Upper lobe of left lung (tissue), 4 donors: ENCODE measurements around the gene PHKB.

Source experiments
- EP300 ChIP-seq, 4 donors: sonication (generic); formaldehyde crosslinking; IDR thresholded peaks; one replicate each; pipeline ENCODE4 v1.5.1; 2017; ENCODE audit warnings: antibody characterized with exemption in 4 of 4, control low read depth in 2 of 4
- POLR2A ChIP-seq, 4 donors: fragments of 450-650 bp; IDR thresholded peaks; one replicate each; pipeline ENCODE4 v1.5.1; 2016 to 2017; ENCODE audit warnings: antibody characterized with exemption in 4 of 4, mild to moderate bottlenecking in 2 of 4
- TF ChIP-seq, protein P1 (sequence below), 6 experiments: fragments of 450-650 bp in 4 of 6; fragments of 200-600 bp in 2 of 6; sonication (generic) in 2 of 6; IDR thresholded peaks; one replicate each; pipeline ENCODE4 v1.5.1; 2016 to 2019; ENCODE audit warnings: antibody characterized with exemption in 6 of 6

DNA sequence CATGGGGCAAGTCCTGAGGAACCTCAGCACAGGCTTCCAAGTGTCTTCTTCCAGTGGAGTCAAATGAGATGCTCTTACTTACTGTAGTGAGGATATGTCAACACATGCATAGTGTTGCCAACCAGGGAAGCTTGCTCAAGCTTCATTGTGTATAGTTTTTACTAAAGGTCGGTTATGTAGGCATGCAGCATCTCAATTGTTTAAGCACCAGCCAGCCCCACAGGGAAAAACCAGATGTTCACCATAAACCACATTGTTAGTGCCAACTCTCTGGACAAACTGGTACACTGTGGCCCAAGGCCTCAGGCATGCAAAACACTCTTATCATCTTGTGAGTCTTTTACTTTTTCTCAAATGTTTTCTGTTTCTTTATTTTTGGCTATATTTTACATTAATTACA is 152.1 kb downstream of the PHKB start:
- TF ChIP-seq, protein P1, sequence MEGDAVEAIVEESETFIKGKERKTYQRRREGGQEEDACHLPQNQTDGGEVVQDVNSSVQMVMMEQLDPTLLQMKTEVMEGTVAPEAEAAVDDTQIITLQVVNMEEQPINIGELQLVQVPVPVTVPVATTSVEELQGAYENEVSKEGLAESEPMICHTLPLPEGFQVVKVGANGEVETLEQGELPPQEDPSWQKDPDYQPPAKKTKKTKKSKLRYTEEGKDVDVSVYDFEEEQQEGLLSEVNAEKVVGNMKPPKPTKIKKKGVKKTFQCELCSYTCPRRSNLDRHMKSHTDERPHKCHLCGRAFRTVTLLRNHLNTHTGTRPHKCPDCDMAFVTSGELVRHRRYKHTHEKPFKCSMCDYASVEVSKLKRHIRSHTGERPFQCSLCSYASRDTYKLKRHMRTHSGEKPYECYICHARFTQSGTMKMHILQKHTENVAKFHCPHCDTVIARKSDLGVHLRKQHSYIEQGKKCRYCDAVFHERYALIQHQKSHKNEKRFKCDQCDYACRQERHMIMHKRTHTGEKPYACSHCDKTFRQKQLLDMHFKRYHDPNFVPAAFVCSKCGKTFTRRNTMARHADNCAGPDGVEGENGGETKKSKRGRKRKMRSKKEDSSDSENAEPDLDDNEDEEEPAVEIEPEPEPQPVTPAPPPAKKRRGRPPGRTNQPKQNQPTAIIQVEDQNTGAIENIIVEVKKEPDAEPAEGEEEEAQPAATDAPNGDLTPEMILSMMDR (IDR thresholded peaks at IDR 0.05), result no peak
- TF ChIP-seq POLR2A (IDR thresholded peaks at IDR 0.05), result no peak
- no peak for TF ChIP-seq EP300 (IDR thresholded peaks at IDR 0.05)
